B cell (primary cell): ENCODE data around the gene HIPK3. TPM values are rescaled to one million over a fixed set of nuclear protein-coding genes. Genes with fewer than 3 reads are reported as not detected.

ENCODE experiments used
- ATAC-seq: fragments of 200-7000 bp; cut with Tn5 transposase; one replicate; pipeline ENCODE4 v1.10.0; 2021; ENCODE audit warnings: low read depth, mild to moderate bottlenecking, moderate number of reproducible peaks, moderate library complexity
- CTCF ChIA-PET: fragments of 350-600 bp; sonication (Branson Sonifier 250); formaldehyde crosslinking; loops from one replicate; lab custom pipeline; 2021; ENCODE audit warnings: antibody characterized with exemption, inconsistent platforms; lab: Charles Lee
- POLR2A ChIA-PET: fragments of 350-600 bp; sonication (Branson Sonifier 250); formaldehyde crosslinking; loops from one replicate; lab custom pipeline; 2021; ENCODE audit warnings: antibody characterized with exemption; lab: Charles Lee
- DNase-seq: peaks from one replicate; pipeline ENCODE4 v3.0.0; 2013
- H2AFZ ChIP-seq: 2 replicates; pipeline ENCODE4 v1.6.1; 2012; ENCODE audit warnings: mild to moderate bottlenecking, low read depth, low read length; ENCODE audit not compliant: insufficient read depth, poor library complexity, severe bottlenecking
- H3K27ac ChIP-seq, 2 donors: 1 replicate in 1 of 2; 2 replicates in 1 of 2; pipeline ENCODE4 v1.5.1; 2012 to 2013; ENCODE audit warnings: low read length in 2 of 2, mild to moderate bottlenecking in 2 of 2, moderate library complexity in 1 of 2
- H3K27me3 ChIP-seq, 4 experiments: fragments of 200-600 bp in 1 of 4; sonication (generic) in 1 of 4; replicated peaks in 1 of 4; 1 replicate in 2 of 4; 2 replicates in 2 of 4; pipeline versions ENCODE4 v1.6.1 to v1.7.0; 2013 to 2016; ENCODE audit warnings: low read length in 3 of 4, mild to moderate bottlenecking in 2 of 4, mixed read lengths in 1 of 4, moderate library complexity in 1 of 4; ENCODE audit not compliant: insufficient read depth in 4 of 4, control insufficient read depth in 3 of 4; ENCODE audit errors: control extremely low read depth in 1 of 4
- H3K36me3 ChIP-seq, 2 experiments: replicated peaks in 1 of 2; 1 replicate in 1 of 2; 2 replicates in 1 of 2; pipeline versions ENCODE4 v1.6.1 to v1.7.1; 2013; ENCODE audit warnings: low read length in 1 of 2; ENCODE audit not compliant: insufficient read depth in 2 of 2, control insufficient read depth in 1 of 2; ENCODE audit errors: control extremely low read depth in 1 of 2, extremely low read depth in 1 of 2
- H3K4me1 ChIP-seq, 2 donors: fragments of 200-600 bp in 1 of 2; sonication (generic) in 1 of 2; 1 replicate in 1 of 2; 2 replicates in 1 of 2; pipeline versions ENCODE4 v1.5.1 to v1.6.1; 2013 to 2017; ENCODE audit warnings: low read length in 2 of 2; ENCODE audit not compliant: control insufficient read depth in 2 of 2, insufficient read depth in 2 of 2
- H3K4me2 ChIP-seq: replicated peaks from 2 replicates; pipeline ENCODE3; 2012; ENCODE audit warnings: mild to moderate bottlenecking, low read depth, low read length; ENCODE audit not compliant: poor library complexity, severe bottlenecking
- H3K4me3 ChIP-seq, 5 experiments: fragments of 200-600 bp in 1 of 5; sonication (generic) in 1 of 5; 1 replicate in 3 of 5; 2 replicates in 2 of 5; pipeline versions ENCODE4 v1.5.1 to v1.7.0; 2011 to 2016; ENCODE audit warnings: low read length in 4 of 5, mild to moderate bottlenecking in 4 of 5, low read depth in 2 of 5, control low read depth in 1 of 5, moderate library complexity in 1 of 5; ENCODE audit not compliant: insufficient read depth in 1 of 5; ENCODE audit errors: control extremely low read depth in 1 of 5, extremely low read depth in 1 of 5
- H3K79me2 ChIP-seq: fragments of 200-600 bp; sonication (generic); one replicate; pipeline ENCODE4 v1.6.0; 2016; ENCODE audit warnings: low read length; ENCODE audit not compliant: control insufficient read depth, insufficient read depth
- H3K9ac ChIP-seq: fragments of 200-600 bp; sonication (generic); 2 replicates; pipeline ENCODE4 v1.6.1; 2017; ENCODE audit warnings: mild to moderate bottlenecking, low read length, moderate library complexity
- H3K9me3 ChIP-seq, 3 donors: one replicate each; pipeline versions ENCODE4 v1.6.1 to v1.7.1; 2013; ENCODE audit warnings: low read length in 2 of 3; ENCODE audit not compliant: control insufficient read depth in 2 of 3, insufficient read depth in 1 of 3; ENCODE audit errors: control extremely low read depth in 1 of 3
- H4K20me1 ChIP-seq: 2 replicates; pipeline ENCODE4 v1.6.0; 2012; ENCODE audit warnings: mild to moderate bottlenecking, low read length; ENCODE audit not compliant: insufficient read depth, control insufficient read depth, poor library complexity, severe bottlenecking
- H3K27ac Mint-ChIP-seq: one replicate; pipeline ENCODE4 v1.8.0; 2021; ENCODE audit warnings: mixed read lengths
- H3K27me3 Mint-ChIP-seq: one replicate; pipeline ENCODE4 v1.8.0; 2021; ENCODE audit warnings: mixed read lengths
- H3K4me1 Mint-ChIP-seq: one replicate; pipeline ENCODE4 v1.8.0; 2021; ENCODE audit warnings: mixed read lengths
- H3K4me3 Mint-ChIP-seq: one replicate; pipeline ENCODE4 v1.8.0; 2021; ENCODE audit warnings: mixed read lengths
- H3K9me3 Mint-ChIP-seq: one replicate; pipeline ENCODE4 v1.8.0; 2022; ENCODE audit warnings: mixed read lengths; ENCODE audit not compliant: insufficient read depth
- EZH2 ChIP-seq: IDR thresholded peaks from 2 replicates; pipeline ENCODE4 v1.6.1; 2012; ENCODE audit warnings: borderline replicate concordance, low read depth, mild to moderate bottlenecking, moderate library complexity, low read length; ENCODE audit not compliant: insufficient read depth, poor library complexity, severe bottlenecking
- WGBS: methylation state at CpG from one replicate; pipeline ENCODE4 v1.1.5; 2013; ENCODE audit warnings: missing lambda C conversion rate; ENCODE audit not compliant: insufficient coverage; 5-methylcytosine and 5-hydroxymethylcytosine counted together
- intact Hi-C: fragments of 100-400 bp; cut with micrococcal nuclease; formaldehyde crosslinking; loops from one replicate; pipeline ENCODE4 v1.10.0; 2022
- polyA plus RNA-seq: library from polyadenylated mRNA; depleted of rRNA; stranded (reverse); fragments of >200 nt; gene quantifications from 2 replicates; pipeline ENCODE4 v1.2.3, GENCODE V29; 2012
- total RNA-seq, 2 donors: library from RNA; stranded (reverse); fragments of 120-200 nt in 1 of 2; gene quantifications; 1 replicate in 1 of 2; 2 replicates in 1 of 2; pipeline versions ENCODE4 v1.2.3 to v1.2.4, GENCODE V29; 2013 to 2022
- TF ChIP-seq, protein P1 (sequence below): fragments of 200-600 bp; IDR thresholded peaks from one replicate; pipeline ENCODE4 v1.8.0; 2022; ENCODE audit warnings: antibody characterized with exemption, mild to moderate bottlenecking

Gene HIPK3
- total and polyA plus RNA-seq, 2 donors (not counting 1 experiment from before 2014, with no cell fraction given): 13.1 to 81.6 TPM

DNA sequence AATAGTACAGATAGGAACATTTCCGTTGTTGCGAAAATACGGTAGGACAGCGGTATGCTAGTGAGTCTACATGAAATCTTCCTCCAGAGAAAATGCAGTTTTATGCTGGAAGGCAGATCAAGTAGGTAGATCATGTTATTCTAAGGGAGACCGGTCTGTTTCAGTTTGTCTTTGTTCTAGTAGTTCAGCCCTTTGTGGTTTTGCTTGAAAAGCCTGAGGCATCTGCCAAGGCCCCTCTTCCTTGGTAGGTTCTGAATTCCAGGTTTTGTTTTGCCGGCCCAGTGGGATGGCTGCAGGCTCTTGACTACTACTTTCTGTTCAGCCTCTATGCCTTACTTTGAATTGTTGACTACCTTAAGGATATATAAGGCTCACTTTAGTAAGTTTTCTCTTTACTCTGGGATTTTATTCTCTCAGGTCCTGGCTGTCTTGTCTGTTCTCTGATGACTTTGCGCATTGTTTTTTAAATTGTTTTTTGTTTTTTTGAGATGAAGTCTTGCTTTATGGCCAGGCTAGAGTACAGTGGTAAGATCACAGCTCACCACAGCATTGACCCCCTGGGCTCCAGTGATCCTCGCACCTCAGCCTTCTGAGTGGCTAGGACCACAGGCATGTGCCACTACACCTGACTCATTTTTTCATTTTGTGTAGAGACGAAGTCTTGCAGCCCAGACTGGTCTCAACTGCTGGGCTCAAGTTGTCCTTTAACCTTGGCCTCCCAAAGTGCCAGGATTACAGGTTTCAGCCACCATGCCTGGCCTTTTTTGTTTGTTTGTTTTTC, 53.7 kb downstream of the HIPK3 start:
- Histone ChIP-seq H2AFZ (no peak overlapping the region), H4K20me1 (peaks cover 43% of the 10 kb centered on the region), H3K36me3 (peaks cover 0 to 3% of the 10 kb centered on the region in 2 experiments), H3K4me2 (no peak overlapping the region), H3K79me2 (peaks cover 78% of the 10 kb centered on the region), H3K9ac (no peak overlapping the region), H3K27me3 (no peaks in the 10 kb centered on the region), H3K27ac (no peak overlapping the region), H3K4me3 (no peak overlapping the region), H3K9me3 (no peaks in the 10 kb centered on the region), H3K4me1 (peaks cover 0 to 4% of the 10 kb centered on the region in 2 donors)
- TF ChIP-seq, protein P1, sequence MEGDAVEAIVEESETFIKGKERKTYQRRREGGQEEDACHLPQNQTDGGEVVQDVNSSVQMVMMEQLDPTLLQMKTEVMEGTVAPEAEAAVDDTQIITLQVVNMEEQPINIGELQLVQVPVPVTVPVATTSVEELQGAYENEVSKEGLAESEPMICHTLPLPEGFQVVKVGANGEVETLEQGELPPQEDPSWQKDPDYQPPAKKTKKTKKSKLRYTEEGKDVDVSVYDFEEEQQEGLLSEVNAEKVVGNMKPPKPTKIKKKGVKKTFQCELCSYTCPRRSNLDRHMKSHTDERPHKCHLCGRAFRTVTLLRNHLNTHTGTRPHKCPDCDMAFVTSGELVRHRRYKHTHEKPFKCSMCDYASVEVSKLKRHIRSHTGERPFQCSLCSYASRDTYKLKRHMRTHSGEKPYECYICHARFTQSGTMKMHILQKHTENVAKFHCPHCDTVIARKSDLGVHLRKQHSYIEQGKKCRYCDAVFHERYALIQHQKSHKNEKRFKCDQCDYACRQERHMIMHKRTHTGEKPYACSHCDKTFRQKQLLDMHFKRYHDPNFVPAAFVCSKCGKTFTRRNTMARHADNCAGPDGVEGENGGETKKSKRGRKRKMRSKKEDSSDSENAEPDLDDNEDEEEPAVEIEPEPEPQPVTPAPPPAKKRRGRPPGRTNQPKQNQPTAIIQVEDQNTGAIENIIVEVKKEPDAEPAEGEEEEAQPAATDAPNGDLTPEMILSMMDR: no peak
- no peak for TF ChIP-seq EZH2
- no peaks in the 10 kb centered on the region for H3K9me3 Mint-ChIP-seq
- no peaks in the 10 kb centered on the region for H3K27me3 Mint-ChIP-seq
- ATAC-seq (no peak), DNase-seq (no peak)
- CTCF ChIA-PET: no interaction called here
- H3K27ac Mint-ChIP-seq: no peak overlapping the region
- H3K4me1 Mint-ChIP-seq: peaks cover 38% of the 10 kb centered on the region
- H3K4me3 Mint-ChIP-seq: no peak overlapping the region
- intact Hi-C loops: no loop called here
- POLR2A ChIA-PET: no interaction called here
- WGBS: 95% methylated on average over 6 of the region's 9 CpGs

DNA sequence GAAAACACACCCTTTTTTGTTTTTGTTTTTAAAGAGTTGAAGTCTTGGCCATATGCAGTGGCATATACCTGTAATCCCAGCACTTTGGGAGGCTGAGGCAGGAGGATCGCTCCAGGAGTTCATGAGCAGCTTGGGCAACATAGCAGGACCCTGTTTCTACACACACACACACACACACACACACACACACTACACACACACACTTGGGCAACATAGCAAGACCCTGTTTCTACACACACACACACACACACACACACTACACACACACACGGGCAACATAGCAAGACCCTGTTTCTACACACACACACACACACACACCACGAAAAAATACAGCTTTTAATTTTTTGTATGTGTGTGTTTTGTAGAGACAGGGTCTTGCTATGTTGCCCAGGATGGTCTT, 54.5 kb downstream of the HIPK3 start:
- no peaks in the 10 kb centered on the region for H3K27me3 Mint-ChIP-seq
- H3K9me3 Mint-ChIP-seq: no peaks in the 10 kb centered on the region
- peaks cover 43% of the 10 kb centered on the region for H4K20me1 ChIP-seq
- H3K4me1 ChIP-seq: peaks cover 0 to 4% of the 10 kb centered on the region in 2 donors
- peaks cover 82% of the 10 kb centered on the region for H3K79me2 ChIP-seq
- H3K27ac ChIP-seq: no peak overlapping the region
- no peak overlapping the region for H3K4me3 ChIP-seq
- no peak overlapping the region for H3K4me2 ChIP-seq
- 100% methylated on average over 1 of the region's 3 CpGs for WGBS
- peaks cover 0 to 3% of the 10 kb centered on the region in 2 experiments for H3K36me3 ChIP-seq
- TF ChIP-seq, protein P1: no peak
- TF ChIP-seq EZH2: no peak
- H2AFZ ChIP-seq: no peak overlapping the region
- no peak overlapping the region for H3K9ac ChIP-seq
- ChIA-PET CTCF (interaction anchor here (0.6 kb wide), 1 partner anchor 44 kb away, joined by 3 read pairs; no protein-coding TSS in a partner anchor), POLR2A (no interaction called here)
- H3K9me3 ChIP-seq: no peaks in the 10 kb centered on the region
- H3K4me1 Mint-ChIP-seq: peaks cover 41% of the 10 kb centered on the region
- H3K27ac Mint-ChIP-seq: no peak overlapping the region
- H3K4me3 Mint-ChIP-seq: no peak overlapping the region
- H3K27me3 ChIP-seq: no peaks in the 10 kb centered on the region
- no peak for DNase-seq
- intact Hi-C loops: no loop called here
- no peak for ATAC-seq
